HG02970 (cell line): Measurements from ENCODE around the gene BPIFB3.
"Not testable (repeated sequence)": the region's sequence is repeated elsewhere in the genome, so short reads cannot be mapped to it uniquely, and the experiment has no call there.

Source experiments
- ATAC-seq: cut with Tn5 transposase; IDR thresholded peaks from one replicate; pipeline ENCODE4 v1.9.1; 2021; ENCODE audit warnings: mild to moderate bottlenecking, moderate library complexity, moderate number of reproducible peaks; ENCODE audit not compliant: unreplicated experiment, low FRiP score

The BPIFB3 gene

DNA sequence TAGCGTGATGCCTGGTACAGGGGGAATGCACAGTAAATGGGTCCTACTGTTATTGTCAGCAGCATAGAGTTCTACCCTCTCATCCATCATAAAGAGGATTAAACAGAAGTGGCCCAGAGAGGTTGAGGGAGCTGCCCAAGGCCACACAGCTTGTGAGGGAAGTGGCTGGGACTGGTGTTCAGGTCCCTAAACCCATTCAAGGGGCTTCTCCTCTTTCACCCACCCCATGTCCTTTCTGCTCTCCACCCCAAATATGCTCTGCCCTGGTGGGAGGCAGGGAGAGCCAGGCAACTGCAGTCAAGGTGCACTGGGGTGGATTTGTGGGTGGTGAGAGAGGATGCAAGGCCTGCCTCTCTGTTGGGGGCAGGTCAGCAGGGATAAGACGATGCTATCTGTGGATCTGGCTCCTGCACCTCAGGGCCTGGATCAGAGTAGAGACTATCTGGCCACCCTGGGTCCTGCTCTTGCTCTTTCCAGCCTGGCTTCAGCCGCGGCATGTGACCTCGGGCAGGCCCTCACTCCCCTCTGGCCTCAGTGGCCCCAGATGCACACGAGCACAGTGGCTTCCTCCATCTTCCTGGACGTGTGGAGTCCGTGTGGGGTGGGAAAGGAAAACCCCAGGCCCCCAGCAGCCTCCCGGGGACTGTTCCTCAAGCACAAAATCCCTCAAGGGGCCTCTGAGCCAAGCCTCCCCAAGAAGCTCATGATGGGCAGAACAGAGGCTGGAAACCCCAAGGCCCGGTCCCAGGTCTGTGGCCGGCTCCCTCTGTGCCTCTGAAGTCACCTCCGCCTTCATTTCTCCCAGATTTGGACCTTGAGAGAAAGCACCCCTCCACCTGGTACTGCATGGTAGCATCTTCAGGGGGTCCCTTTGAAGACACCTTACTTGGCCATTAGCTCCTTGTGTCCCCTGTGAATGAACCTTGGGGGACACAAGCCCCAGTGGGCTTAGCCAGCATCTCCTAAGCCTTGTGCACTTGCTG lies 25.6 kb upstream of the BPIFB3 start:
- no peak for ATAC-seq

DNA sequence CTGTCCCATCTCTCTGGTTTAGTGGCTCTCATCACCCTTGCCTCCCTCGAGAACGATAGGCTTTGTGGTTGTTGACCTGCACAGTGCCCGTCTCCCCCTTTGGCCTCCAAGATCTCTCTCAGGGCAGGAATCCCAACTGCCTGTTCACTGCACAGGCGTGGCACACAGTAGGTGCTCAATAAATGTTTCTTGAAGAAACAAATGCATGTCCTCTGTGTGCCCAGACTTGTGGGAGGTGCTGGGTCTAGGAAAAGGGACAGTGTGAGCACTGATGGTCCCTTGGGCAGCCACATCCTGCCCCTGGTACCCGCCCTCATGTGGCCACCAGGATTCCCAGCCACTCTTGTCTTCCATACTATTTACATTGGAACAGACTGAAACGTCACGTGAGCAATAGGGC lies 24.8 kb upstream of the BPIFB3 start:
- ATAC-seq, result no peak

DNA sequence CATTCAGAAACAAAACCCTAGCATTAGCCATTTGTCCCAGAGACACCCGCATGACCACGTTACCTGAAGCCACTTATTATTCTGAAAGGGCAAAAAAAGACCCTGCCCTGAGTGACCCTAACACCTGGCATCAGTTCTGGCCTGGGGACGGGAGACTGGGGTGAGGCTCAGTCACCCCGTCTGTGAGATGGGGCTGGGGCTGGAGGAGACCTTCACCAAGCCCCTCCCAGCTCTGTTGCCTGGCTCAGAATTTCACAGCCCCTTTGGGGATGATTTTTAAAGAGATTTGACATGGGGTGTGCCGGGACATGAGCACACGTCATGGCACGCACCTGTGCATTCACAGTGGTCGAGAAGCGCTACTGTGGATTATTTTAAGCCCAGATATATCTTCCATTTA lies 23.6 kb upstream of the BPIFB3 start:
- no peak for ATAC-seq

GRCh38 chr20:33030569-33030968 lies 23.1 kb upstream of the BPIFB3 start:
- ATAC-seq, result no peak

- no peak for ATAC-seq
These were observed 22.2 kb upstream of the BPIFB3 start, which contains the start of gene BPIFB6 for GRCh38 chr20:33031531-33031930. TSS of gene BPIFB6 (plus strand) at chr20:33031648. CDS start at chr20:33031648, 0 bp downstream.

- no peak for ATAC-seq
These were observed 21.1 kb upstream of the BPIFB3 start for GRCh38 chr20:33032555-33032954.

GRCh38 chr20:33033381-33033780 lies 20.3 kb upstream of the BPIFB3 start:
- no peak for ATAC-seq

GRCh38 chr20:33034115-33034514 lies 19.6 kb upstream of the BPIFB3 start:
- ATAC-seq, result no peak

DNA sequence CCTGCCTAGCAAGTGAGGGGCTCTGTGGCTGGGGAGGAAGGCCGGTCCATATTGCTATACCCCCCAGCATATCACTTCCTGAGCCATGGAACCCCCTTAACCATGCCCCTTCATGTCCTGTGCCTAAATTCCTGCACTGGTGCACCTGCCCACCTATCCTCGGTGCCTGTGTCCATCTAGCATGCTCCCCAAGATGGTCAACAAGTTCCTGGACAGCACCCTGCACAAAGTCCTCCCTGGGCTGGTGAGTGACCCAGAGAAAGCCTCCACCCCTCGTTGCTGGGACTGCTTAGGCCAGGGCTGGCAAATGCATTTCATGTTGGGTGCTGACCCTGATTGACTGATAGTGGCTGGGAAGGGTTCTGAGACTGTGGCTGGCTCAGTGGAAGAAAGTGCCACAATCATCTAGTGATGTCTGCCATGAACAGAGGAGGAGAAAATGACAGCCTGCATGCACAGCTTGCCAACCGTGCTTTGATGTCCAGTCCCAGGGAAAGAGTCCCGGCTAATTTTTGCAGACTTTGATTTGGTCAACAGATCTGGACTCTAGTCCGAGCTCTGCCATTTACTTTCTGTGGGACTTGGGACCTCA lies 18.7 kb upstream of the BPIFB3 start:
- ATAC-seq, result no peak

DNA sequence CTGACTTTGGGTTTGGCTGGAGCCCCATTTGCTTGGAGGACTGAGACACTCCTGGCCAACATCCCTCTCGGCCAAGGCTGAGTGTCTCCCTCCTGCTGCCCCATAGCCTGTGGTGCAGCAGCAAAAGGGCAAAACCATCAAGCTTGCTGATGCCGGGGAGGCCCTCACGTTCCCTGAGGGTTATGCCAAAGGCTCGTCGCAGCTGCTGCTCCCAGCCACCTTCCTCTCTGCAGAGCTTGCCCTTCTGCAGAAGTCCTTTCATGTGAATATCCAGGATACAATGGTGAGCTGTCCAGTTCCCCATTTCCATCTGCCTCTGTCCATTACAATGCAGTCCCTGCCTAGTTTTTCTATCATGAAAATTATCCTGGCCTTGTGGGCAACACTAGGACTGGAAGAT lies 16.2 kb upstream of the BPIFB3 start:
- no peak for ATAC-seq

DNA sequence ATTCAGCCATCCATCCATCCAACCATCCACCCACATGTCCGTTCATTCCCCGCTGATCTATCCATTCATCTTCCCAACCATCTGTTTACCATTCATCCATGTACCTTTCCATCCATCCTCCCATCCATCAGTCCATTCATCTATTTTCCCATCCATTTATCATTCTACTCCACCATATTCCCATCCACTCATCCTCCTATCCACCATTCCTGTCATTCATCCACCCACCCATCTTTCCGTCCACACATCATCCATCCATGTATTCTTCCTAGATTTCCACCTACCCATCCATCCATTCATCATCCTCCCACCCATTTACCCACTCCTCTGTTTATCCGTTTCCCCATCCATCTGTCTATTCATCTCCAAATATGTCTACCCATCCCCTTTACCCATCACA lies 15.5 kb upstream of the BPIFB3 start:
- no peak for ATAC-seq

DNA sequence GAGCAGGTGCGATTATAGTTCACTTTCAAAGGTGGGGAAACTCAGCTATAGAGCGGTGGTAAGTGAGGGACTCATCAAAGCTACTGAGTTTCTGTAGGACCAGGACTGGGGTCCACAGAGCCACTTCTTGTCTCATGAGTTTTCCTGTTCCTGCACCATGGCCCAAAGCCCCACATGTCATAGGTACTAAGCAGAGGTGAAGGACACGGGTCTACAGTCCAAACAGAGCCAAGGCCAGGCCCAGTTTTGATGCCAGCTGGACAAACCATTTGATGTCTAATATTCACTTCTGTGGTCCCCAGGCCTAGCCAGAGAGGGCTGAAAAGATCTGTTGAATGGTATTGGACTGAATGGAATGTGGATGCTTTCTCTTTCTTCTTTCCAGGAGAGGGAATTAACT lies 11.3 kb upstream of the BPIFB3 start:
- no peak for ATAC-seq

DNA sequence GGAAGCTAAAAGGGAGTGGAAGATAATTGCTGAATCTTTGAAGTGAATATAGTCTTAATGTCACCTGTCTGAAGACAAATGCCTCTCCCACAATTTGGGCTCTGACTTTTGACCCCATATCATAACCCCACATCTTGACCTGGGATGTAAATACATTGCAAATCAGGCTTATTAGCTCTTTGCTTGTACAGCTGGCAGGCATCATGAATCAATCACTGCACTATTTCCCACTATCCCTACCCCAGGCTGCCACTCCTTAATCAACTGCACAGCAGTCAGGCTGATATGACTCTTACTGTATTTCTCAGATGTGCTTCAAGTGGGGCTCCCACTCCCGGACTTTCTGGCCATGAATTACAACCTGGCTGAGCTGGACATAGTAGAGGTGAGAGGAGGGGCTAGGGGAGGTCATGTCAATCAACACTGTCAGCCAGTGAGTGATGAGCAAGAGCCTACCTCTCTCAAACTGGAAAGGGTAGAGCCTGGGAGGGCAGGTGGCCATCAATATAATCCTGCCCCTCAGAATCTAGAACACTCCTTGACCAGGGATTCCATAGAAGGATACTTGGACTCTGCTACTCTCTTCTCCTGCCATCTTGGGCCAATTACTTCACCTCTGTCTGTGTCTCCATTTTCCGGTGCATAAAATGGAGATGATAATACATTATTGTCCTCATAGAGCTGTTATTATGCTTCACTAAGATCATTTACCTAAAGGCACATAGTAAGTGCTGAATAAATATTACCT lies 10.5 kb upstream of the BPIFB3 start:
- ATAC-seq, result no peak

DNA sequence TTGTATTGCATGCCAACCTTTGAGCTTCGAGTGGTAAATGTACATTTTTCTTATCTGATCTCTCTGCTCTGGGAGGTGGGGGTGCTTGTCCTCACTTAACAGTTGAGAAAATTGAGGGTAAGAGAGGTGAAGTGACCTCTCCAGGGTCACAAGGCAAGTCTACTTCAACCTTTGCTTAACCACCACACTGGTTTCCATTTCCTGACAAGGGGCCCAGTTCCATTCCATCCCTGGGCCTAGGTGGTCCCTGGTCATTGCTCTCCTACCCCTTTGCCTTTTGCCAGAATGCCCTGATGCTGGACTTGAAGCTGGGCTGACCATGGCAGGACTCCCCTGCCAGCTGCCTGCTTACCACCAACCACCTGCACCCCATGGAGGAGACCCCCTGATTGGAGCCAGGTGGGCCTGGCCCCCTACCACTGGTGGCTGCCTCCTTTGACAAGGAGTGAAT lies 9.9 kb upstream of the BPIFB3 start:
- ATAC-seq, result no peak

GRCh38 chr20:33045129-33045721 lies 8.5 kb upstream of the BPIFB3 start:
- ATAC-seq, result not testable (repeated sequence)

GRCh38 chr20:33046412-33046811 lies 7.3 kb upstream of the BPIFB3 start:
- no peak for ATAC-seq

GRCh38 chr20:33051333-33051732 lies 2.4 kb upstream of the BPIFB3 start:
- ATAC-seq, result no peak

GRCh38 chr20:33054381-33054780 lies 678 bp downstream of the BPIFB3 start:
- no peak for ATAC-seq

DNA sequence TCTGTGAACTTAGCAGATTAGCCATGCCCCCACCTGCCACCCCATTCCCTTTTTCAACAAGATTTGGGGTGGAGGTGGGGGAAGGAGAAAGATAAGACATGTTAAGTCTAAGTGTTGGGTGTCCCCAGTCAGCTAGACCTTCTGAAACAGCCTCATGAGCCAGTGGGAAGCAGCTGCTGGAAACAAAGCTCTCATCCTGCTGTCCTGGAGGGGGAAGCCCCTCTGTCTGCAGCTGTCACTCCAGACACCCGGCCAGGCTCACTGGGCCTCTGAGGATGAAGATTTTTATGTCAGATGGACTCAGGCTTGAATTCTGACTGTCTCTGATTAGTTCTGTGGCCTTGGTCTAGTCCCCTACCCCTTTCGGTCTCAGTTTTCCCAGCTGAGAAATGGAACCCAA lies 1.1 kb downstream of the BPIFB3 start:
- ATAC-seq, result no peak

DNA sequence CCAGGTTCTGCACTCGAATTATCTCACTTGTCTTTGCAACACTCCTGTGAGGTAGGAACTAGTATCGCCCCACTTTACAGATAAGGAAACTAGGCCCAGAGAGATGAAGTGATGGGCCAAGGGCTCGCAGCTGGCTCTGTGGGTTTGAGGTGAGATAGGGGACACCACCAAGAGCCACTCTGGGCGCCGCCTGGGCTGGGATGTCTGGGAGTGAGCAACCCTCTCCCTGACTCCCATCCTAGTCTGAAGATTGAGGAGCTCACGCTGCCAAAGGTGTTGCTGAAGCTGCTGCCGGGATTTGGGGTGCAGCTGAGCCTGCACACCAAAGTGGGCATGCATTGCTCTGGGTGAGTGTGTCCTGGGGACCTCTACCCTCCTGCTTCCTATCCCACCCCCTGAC lies 5.4 kb downstream of the BPIFB3 start:
- ATAC-seq, result no peak
